Amniotic stem cell (primary cell): ENCODE measurements around the gene FOXP4.

Experiments
- DNase-seq: peaks from one replicate; lab custom pipeline; 2025; lab: John Stamatoyannopoulos, UW

The FOXP4 gene, protein sequence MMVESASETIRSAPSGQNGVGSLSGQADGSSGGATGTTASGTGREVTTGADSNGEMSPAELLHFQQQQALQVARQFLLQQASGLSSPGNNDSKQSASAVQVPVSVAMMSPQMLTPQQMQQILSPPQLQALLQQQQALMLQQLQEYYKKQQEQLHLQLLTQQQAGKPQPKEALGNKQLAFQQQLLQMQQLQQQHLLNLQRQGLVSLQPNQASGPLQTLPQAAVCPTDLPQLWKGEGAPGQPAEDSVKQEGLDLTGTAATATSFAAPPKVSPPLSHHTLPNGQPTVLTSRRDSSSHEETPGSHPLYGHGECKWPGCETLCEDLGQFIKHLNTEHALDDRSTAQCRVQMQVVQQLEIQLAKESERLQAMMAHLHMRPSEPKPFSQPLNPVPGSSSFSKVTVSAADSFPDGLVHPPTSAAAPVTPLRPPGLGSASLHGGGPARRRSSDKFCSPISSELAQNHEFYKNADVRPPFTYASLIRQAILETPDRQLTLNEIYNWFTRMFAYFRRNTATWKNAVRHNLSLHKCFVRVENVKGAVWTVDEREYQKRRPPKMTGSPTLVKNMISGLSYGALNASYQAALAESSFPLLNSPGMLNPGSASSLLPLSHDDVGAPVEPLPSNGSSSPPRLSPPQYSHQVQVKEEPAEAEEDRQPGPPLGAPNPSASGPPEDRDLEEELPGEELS

DNA sequence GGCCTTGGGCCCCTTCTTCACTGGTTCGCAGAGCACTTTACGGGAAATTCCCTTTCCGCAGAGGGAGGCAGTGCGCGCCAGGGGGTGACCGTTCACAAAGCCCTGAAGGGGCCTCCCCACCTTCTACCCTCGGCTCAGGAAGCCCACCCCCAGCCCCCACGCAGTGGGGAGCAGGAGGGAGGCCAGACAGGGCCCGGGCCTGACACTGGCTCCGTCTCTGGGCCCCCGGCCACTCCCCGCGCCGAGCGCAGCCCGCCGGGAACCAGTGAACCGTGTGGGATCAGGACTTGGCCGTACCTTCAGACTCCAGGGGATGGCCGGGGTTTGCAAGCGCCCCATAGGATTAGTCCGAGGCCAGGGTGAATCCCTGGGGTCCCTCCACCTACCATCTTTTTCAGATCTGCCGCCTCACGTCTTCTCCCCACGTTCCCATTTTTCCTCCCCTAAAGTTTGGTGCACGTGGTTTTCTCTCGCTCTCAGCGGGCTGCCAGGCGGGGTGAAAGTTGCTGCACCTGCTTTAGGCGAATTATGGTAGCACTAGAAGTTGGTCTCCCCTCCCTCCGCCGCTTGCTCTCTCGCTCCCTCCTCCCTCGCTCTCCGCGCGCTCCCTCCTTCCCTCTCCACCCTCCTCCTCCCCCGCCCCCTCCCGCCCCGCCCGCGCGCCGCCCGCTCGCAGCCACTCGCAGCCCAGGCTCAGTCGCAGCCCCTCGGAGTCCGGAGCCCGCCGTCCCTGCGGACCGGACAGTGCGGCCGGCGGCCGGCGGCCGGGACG lies at the start of gene FOXP4:
FOXP4 (plus strand) TSS at position 679 of the 772 bp plus-strand sequence. CDS start 19,380 bp downstream, outside the sequence.
- peak; percentile 94 for DNase-seq

- no peak for DNase-seq
Observed at GRCh38 chr6:41497573-41497972, 48.6 kb upstream of the FOXP4 start.

DNA sequence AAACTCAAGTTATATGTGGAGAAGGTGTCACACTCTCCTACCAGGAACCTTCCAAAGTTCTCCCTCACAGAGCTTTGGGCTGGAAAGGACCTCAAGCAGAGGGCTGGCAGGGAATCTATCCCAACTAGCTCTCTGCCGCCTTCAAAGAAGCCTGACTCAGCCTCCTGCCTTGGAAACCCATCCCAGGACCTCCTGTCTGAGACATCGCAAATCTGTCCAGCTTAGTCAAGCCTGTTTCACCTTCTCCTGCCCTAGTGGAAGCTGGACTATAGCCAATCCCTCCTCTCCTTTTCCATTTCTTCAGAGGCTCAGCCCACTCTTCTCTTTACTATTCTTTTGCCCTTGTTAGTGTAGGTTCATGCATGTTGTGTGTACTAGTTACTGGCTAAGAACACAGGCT lies 48.2 kb upstream of the FOXP4 start:
- DNase-seq: no peak

GRCh38 chr6:41498968-41499599 lies 47.1 kb upstream of the FOXP4 start:
- no peak for DNase-seq

- no peak for DNase-seq
Observed at GRCh38 chr6:41500561-41500960, 45.6 kb upstream of the FOXP4 start.

DNA sequence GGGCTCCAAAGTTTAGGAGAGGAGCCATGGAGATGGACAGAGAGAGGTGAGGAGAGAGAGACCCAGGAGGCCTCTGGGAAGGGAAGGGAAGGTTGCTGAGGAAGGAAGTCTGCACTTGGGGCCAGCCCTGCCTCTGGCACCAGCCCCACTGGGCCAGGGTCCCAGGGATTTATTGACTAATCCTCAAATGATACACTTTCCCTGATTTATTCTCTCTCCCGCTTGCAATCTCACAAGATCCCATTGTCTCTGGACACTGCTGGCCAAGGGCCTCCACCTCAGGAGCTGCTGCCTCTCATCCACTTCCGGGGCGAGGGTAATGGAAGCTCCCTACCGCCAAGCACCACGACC lies 43.6 kb upstream of the FOXP4 start:
- DNase-seq: no peak

- no peak for DNase-seq
Observed at GRCh38 chr6:41502917-41503671, 43.1 kb upstream of the FOXP4 start.

- DNase-seq: no peak
Observed at GRCh38 chr6:41503827-41504465, 42.2 kb upstream of the FOXP4 start.

- no peak for DNase-seq
Observed at GRCh38 chr6:41504466-41505121, 41.6 kb upstream of the FOXP4 start.

GRCh38 chr6:41505122-41506049 lies 40.8 kb upstream of the FOXP4 start:
- DNase-seq: no peak

- no peak for DNase-seq
Observed at GRCh38 chr6:41508479-41508878, 37.7 kb upstream of the FOXP4 start.

DNA sequence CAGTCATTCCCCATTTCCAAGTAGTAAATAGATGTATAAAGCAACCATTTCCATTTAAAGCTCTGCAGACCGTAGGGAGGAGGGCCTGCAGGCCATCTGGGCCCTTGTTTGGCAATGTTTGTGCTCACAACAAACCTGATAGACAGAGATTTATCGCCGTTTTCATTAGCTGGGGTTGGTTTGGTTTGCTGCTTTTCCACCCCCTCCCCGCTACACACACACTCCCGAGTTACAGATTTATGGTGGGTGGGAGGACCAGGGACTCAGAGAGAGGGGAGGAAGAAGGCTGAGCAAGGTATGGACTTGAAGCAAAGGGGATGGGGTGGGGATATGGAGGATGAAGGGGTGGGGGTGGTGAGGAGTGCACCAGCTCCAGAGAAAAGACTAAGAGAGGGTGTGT lies 36.6 kb upstream of the FOXP4 start:
- DNase-seq: no peak

GRCh38 chr6:41511443-41512060 lies 34.6 kb upstream of the FOXP4 start:
- DNase-seq: no peak

DNA sequence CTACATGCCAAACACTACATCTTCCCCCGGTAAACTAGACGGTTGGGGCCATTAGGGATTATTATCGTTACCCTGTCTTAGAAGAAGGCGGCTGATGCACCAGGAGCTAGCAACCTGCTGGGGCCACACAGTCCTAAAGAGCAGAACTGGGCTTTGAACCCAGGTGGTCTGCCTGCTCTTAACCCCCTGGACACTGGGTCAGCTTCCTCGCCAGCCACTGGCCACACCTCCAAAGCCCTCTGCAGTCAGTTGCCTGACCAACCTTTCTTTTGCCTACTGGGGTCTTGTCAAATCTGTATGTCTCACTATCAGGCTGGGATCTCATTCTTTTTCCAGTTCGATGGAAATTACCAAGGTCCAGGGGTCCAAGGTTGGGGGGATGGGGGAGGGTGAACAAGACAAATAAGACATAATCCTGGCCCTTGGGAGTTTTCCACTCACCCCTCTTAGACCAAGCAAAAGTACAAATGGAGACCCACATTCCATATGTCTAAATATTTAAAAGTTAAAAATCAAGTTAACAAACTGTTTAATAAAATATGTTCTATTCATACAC lies 34.0 kb upstream of the FOXP4 start:
- DNase-seq: no peak

GRCh38 chr6:41515995-41516394 lies 30.2 kb upstream of the FOXP4 start:
- no peak for DNase-seq

GRCh38 chr6:41518118-41518517 lies 28.1 kb upstream of the FOXP4 start:
- DNase-seq: no peak

GRCh38 chr6:41519305-41519744 lies 26.9 kb upstream of the FOXP4 start:
- no peak for DNase-seq
